Medulla oblongata (tissue), 1 donor: ENCODE measurements around the gene SREBF2.

Experiments
- DNase-seq: peaks from one replicate; pipeline ENCODE4 v3.0.0-alpha.2; 2015; ENCODE audit errors: extremely low spot score

Gene SREBF2

DNA sequence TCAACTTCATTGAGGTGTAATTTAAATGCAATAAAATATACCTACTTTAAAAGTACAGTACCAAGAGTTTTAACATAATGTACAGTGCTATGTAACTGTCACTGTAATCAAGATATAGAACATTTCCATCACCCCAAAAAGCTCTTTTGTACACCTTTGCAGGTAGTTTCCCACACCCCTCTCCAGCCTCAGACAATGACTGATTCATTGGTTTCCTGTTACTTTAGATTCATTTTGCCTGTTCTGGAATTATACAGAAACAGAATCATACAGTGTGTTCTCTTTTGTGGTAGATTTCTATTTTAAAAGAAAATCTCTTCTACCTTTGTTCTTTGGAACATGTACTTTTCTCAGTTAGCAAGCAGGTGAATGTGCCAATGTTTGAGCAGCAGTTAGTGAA, 43.8 kb downstream of the SREBF2 start:
- DNase-seq = no peak

DNA sequence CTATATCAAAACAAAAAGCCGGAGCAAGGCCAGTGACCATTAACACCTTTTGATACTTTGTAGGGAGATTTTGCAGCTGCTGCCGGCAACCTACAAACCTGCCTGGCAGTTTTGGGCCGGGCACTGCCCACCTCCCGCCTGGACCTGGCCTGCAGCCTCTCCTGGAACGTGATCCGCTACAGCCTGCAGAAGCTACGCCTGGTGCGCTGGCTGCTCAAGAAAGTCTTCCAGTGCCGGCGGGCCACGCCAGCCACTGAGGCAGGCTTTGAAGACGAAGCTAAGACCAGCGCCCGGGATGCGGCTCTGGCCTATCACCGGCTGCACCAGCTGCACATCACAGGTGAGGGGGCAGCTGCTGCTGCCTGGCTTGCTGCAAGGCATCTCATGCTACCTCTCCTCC, 47.7 kb downstream of the SREBF2 start:
- DNase-seq = no peak

GRCh38 chr22:41883400-41883799, 50.5 kb downstream of the SREBF2 start:
- no peak for DNase-seq

DNA sequence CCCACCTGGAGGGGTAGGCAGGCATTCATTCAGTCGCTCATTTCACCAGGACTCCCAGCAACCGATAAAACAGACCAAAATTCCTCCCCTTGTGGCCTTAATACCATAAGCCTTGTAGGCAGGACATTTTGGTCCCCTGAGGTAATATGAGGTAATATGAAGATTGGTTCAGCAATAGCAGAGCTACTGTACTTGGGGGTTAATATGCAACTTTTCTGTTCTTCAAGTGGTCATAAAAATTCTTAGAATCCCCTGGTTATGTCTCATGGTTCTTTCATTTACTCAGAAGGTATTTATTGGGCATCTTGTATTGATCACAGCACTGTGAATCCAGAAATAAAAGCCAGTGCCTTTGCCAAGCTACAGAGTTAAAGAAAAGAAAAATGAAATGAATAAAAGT, 52.2 kb downstream of the SREBF2 start:
- DNase-seq = no peak

- DNase-seq = no peak
Observed at GRCh38 chr22:41885516-41885915, 52.6 kb downstream of the SREBF2 start.

- DNase-seq = no peak
Observed at GRCh38 chr22:41888627-41889200, 55.8 kb downstream of the SREBF2 start.

GRCh38 chr22:41891407-41891806, 58.5 kb downstream of the SREBF2 start:
- DNase-seq = no peak

GRCh38 chr22:41892721-41893120, 59.8 kb downstream of the SREBF2 start:
- no peak for DNase-seq

DNA sequence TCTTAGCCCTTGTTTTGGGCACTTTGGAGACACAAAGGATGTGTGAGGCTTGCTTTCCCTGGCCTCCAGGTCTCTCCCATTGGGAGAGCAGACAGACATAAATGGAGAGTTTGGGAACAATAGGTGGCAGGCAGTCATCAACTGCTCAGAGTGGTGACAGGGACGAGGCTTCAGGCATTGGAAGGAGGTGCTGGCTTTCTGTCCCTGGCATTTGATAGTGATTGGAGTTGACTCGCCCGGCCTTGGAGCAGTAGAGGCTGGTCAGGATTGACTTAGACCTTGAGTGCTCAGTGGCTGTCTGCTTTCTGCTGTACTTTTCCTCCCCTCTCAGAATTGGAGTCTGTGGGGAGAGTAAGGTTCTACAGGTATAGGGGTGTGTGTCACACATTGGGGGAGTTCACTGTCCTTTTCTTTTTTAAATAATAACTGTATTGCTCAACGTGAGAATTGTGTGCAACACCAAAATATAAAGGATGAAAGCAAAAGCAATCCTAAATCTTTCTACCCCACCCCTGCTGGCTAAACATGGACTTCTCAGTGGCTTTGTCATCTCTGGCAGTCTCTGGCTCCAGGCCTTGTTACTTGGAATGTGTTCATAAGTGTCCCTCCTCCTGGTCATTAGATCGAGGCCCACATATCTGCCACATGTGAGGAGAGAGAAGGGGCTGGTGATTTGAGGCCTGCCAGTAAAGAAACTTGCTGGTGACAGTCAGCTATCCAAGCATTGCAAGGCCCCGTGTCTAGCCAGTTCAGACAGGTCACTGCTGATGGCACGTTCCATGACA, 60.9 kb downstream of the SREBF2 start:
- no peak for DNase-seq

GRCh38 chr22:41898645-41899044, 65.7 kb downstream of the SREBF2 start:
- DNase-seq = no peak

- DNase-seq = no peak
Observed at GRCh38 chr22:41899110-41899509, 66.2 kb downstream of the SREBF2 start.

GRCh38 chr22:41899992-41900651, 67.2 kb downstream of the SREBF2 start:
- no peak for DNase-seq

- no peak for DNase-seq
Observed at GRCh38 chr22:41900652-41901312, 67.9 kb downstream of the SREBF2 start.

DNA sequence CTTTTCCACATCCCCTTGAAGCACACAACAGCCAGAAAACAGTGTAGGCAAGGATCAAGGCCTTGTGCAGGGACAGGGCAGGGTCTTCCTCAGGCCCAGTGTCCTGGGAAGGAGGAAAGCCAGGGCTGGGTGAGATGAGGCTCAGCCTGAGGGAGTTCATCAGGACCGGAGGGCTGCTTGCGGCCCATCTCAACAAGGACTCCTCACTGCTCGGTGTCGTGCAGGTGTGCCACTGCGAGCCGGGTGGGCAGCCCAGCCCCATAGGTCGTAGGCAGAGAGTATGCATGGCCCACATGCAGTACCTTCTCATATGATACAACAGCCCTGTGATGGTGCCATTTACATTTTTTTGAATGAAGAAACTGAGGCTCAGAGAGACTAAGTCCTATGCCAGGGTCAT, 69.1 kb downstream of the SREBF2 start:
- no peak for DNase-seq

DNA sequence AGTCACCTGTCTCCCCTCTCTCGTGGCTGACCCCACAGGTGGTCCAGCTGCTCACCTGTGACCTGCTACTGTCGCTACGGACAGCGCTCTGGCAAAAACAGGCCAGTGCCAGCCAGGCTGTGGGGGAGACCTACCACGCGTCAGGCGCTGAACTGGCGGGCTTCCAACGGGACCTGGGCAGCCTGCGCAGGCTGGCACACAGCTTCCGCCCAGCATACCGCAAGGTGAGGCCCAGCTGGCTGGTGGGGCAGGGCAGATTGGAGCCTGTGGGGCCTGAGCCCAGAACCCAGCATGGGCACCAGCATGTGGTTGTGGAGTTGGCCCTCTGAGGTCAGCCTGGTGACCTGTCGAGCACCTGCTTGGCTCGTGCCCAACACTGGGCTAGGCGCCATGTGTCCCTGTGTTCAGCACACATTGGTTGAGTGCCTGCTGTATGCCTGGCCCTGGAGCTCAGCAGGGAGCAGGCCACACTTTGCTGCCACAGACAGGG, 70.1 kb downstream of the SREBF2 start:
- DNase-seq = no peak

DNA sequence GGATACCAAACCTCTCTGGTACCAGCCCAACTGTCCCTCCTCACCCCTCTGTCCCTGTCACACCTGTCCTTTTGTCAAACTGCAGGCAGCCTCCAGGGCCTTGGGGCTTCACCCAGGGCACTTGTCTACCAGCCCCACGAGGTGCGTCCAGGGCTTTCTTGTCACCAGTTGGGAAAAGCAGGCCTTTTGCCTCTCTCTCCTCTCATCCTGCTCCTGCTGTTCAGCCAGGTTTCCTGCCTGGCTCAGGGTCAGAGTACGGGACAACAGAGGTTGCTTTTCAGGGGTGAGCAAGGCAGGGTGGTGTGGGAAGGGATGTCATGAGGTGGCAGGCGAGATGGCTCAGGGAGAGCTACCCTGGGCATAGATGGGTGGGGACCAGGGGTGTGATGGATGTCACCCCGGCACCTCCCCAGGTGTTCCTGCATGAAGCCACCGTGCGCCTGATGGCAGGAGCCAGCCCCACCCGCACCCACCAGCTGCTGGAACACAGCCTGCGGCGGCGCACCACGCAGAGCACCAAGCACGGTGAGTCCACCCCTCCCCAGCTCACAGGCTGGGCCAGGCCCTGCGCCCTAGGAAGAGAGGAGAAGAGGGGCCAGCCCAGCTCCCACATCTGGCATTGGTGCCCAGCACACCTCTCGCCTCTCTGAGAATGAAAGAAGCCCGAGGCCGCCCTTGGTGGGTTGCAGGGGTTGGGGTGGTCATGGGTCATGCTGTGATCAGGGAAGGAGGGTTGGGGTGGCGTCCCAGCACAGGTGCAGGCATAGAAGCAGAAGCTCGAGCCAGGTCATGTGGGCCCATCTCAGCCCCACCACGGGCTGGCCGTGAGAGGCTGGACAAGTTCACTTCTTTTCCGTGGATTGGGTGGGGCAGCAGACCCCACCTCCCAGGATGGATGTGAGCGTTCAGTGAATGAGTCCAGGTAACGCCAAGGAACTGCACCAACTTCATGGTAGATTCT, 71.8 kb downstream of the SREBF2 start:
- DNase-seq = no peak

DNA sequence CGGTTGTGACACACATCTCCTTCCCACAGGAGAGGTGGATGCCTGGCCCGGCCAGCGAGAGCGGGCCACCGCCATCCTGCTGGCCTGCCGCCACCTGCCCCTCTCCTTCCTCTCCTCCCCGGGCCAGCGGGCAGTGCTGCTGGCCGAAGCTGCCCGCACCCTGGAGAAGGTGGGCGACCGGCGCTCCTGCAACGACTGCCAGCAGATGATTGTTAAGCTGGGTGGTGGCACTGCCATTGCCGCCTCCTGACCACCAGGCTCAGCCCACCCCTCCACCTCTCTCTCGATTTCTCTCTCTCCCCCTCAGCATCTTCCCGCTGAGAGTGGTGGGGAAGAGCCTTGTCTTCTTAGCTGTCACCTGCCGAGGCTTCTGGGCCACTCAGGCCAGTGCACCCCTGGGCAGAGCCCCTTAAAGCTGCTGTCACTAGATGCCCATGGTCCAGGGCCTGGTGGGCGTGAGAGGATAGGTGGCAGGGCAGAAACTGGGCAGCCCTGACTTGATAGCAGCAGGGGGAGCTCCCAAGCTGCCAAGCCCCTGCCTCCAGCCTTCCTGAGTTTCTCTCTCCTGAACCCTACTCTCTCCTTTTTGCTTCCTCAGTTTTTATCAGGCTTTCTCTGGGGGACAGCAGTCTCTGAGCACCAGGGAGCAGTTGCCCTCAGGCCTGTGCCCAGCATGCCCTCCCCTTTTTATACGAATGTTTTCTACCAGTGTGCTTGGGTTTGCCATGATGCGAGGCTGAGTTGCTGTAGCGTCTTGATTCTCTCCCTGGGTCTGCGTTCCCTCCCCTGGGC, 72.7 kb downstream of the SREBF2 start:
- DNase-seq = no peak

- DNase-seq = no peak
Observed at GRCh38 chr22:41906822-41907221, 73.9 kb downstream of the SREBF2 start.

DNA sequence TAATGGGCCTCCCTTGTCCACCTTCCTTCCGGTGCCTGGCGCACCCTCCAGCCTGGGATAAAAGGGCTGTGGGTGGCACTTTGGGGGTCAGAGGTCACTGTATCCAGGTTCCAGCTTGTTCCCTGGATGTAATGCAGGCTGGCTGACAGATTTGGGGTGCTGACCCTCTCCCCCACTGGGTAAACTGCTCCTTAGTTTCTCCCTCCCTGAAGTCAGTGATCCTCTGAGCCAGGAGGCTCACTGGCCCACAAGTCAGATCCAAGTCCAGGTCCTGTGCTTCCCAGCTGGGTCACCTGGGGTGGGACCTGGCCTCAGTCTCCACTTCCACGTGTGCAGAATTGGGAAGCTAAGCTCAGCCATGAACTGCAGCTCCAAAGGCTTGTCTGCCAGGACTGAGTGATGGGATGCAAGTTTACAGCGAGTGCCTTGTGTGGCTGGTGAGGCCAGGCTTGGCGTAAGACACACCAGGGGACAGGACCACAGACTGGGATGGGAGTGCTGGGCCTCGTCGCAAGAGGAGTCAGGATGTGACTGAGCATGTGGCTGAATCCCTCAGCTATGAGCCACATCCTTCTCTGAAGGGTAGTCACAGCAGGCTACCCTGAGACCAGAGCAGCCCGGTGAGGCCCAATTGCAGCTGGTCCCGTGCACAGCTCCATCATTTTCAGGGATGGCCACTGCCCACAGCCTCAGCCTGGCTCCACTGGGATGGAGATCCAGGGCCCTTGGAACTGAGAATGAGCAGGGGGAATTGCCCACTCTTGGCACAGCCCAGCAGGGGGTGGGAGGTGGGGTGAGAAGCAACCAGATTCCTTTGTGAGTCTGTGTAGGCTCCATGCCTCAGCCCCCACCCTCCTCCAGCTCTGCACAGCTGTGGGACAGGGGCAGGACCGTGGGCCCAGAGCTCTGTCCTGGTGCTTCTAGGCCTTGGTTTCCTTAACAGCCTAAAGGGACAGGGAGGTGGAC, 74.8 kb downstream of the SREBF2 start:
- no peak for DNase-seq
